Natural killer cell (primary cell): ENCODE results near the gene RASL11B. TPM values are rescaled to one million over a fixed set of nuclear protein-coding genes. Genes with fewer than 3 reads are reported as not detected.

Experiments
- ATAC-seq, 3 donors: fragments of 150-1000 bp in 2 of 3; fragments of 200-7000 bp in 1 of 3; cut with Tn5 transposase; 1 replicate in 1 of 3; 2 replicates in 2 of 3; pipeline ENCODE4 v1.10.0; 2021; ENCODE audit warnings: mild to moderate bottlenecking in 2 of 3, moderate library complexity in 2 of 3
- DNase-seq, 2 donors: peaks; one replicate each; pipeline versions ENCODE4 v3.0.0 to v3.0.0-alpha.2; 2013 to 2021; ENCODE audit warnings: mixed read lengths in 1 of 2
- H3K27ac ChIP-seq: one replicate; pipeline ENCODE4 v1.5.1; 2013; ENCODE audit warnings: mild to moderate bottlenecking, low read length
- H3K27me3 ChIP-seq: one replicate; pipeline ENCODE4 v1.6.1; 2013; ENCODE audit warnings: low read length; ENCODE audit not compliant: control insufficient read depth, insufficient read depth
- H3K36me3 ChIP-seq: one replicate; pipeline ENCODE4 v1.6.1; 2013; ENCODE audit warnings: low read length; ENCODE audit not compliant: control insufficient read depth, insufficient read depth
- H3K4me1 ChIP-seq: one replicate; pipeline ENCODE4 v1.6.1; 2013; ENCODE audit warnings: low read length; ENCODE audit not compliant: control insufficient read depth, insufficient read depth
- H3K4me3 ChIP-seq: one replicate; pipeline ENCODE4 v1.5.1; 2013; ENCODE audit warnings: low read length
- H3K9me3 ChIP-seq: one replicate; pipeline ENCODE4 v1.6.1; 2013; ENCODE audit warnings: low read length; ENCODE audit not compliant: control insufficient read depth, insufficient read depth
- H3K27ac Mint-ChIP-seq, 2 donors: one replicate each; pipeline ENCODE4 v1.8.0; 2022; ENCODE audit warnings: mild to moderate bottlenecking in 2 of 2, mixed read lengths in 2 of 2, moderate library complexity in 1 of 2
- H3K27me3 Mint-ChIP-seq, 2 donors: one replicate each; pipeline ENCODE4 v1.8.0; 2022; ENCODE audit warnings: low read depth in 2 of 2, mixed read lengths in 2 of 2
- H3K36me3 Mint-ChIP-seq: one replicate; pipeline ENCODE4 v1.8.0; 2022; ENCODE audit warnings: mixed read lengths
- H3K4me1 Mint-ChIP-seq, 2 donors: one replicate each; pipeline ENCODE4 v1.8.0; 2022; ENCODE audit warnings: mixed read lengths in 2 of 2
- H3K4me3 Mint-ChIP-seq: one replicate; pipeline ENCODE4 v1.8.0; 2022; ENCODE audit warnings: mild to moderate bottlenecking, moderate library complexity, mixed read lengths
- H3K9me3 Mint-ChIP-seq, 2 donors: one replicate each; pipeline ENCODE4 v1.8.0; 2022; ENCODE audit warnings: mixed read lengths in 2 of 2
- CTCF ChIP-seq: fragments of 200-600 bp; IDR thresholded peaks from one replicate; pipeline ENCODE4 v1.8.0; 2022; ENCODE audit warnings: antibody characterized with exemption
- WGBS: methylation state at CpG from one replicate; pipeline ENCODE4 v1.1.7; 2013; ENCODE audit warnings: missing lambda C conversion rate; ENCODE audit not compliant: insufficient coverage; 5-methylcytosine and 5-hydroxymethylcytosine counted together
- intact Hi-C: fragments of 100-400 bp; cut with micrococcal nuclease; formaldehyde crosslinking; loops from one replicate; pipeline ENCODE4 v1.14.2; 2022
- total RNA-seq, 4 donors: library from RNA; stranded (reverse); fragments of 120-200 nt in 1 of 4; gene quantifications; one replicate each; pipeline versions ENCODE4 v1.2.3 to v1.2.4, GENCODE V29; 2013 to 2022

Gene RASL11B
- not detected for total RNA-seq
- total RNA-seq (2013): not detected

- H3K9me3 ChIP-seq: no peaks in the 10 kb centered on the region
- TF ChIP-seq CTCF: peak; percentile 57
- peak; percentile 85 to 91 for DNase-seq
- H3K36me3 Mint-ChIP-seq: no peaks in the 10 kb centered on the region
- no peak within 1 kb of the TSS for H3K27ac ChIP-seq
- peaks cover 22% of the 10 kb centered on the region for H3K27me3 ChIP-seq
- ATAC-seq: peak; percentile 99
- H3K27me3 Mint-ChIP-seq: peaks cover 41 to 64% of the 10 kb centered on the region in 2 donors
- peaks cover 10 to 18% of the 10 kb centered on the region in 2 donors for H3K4me1 Mint-ChIP-seq
- WGBS: under 1% methylated on average over 94 of the region's 94 CpGs
- intact Hi-C loops: no loop called here
- H3K27ac Mint-ChIP-seq: peak within 1 kb of the TSS in 1 of 2 donors; percentile 31
- H3K9me3 Mint-ChIP-seq: no peaks in the 10 kb centered on the region
- H3K36me3 ChIP-seq: no peaks in the 10 kb centered on the region
- H3K4me3 ChIP-seq: peak within 1 kb of the TSS; percentile 42
- peaks cover 14% of the 10 kb centered on the region for H3K4me1 ChIP-seq
- H3K4me3 Mint-ChIP-seq: peak within 1 kb of the TSS; percentile 84
These were observed at the start of gene RASL11B for GRCh38 chr4:52861879-52862616. TSS of gene RASL11B (plus strand) at chr4:52862317. CDS start at chr4:52862508, 191 bp downstream.

GRCh38 chr4:52813546-52813945 is 48.6 kb upstream of the RASL11B start:
- Histone ChIP-seq H3K9me3 (no peaks in the 10 kb centered on the region), H3K4me3 (no peak overlapping the region), H3K4me1 (no peaks in the 10 kb centered on the region), H3K36me3 (no peaks in the 10 kb centered on the region), H3K27me3 (no peaks in the 10 kb centered on the region), H3K27ac (no peak overlapping the region)
- intact Hi-C loops: no loop called here
- Mint-ChIP-seq H3K4me3 (no peak overlapping the region), H3K9me3 (no peaks in the 10 kb centered on the region), H3K27ac (no peak overlapping the region), H3K36me3 (no peaks in the 10 kb centered on the region), H3K27me3 (peaks cover 0 to 6% of the 10 kb centered on the region in 2 donors), H3K4me1 (no peaks in the 10 kb centered on the region)
- no peak for DNase-seq
- WGBS: 99% methylated on average over 4 of the region's 4 CpGs
- no peak for TF ChIP-seq CTCF
- no peak for ATAC-seq

- ATAC-seq (no peak), DNase-seq (no peak)
- Histone ChIP-seq H3K9me3 (no peaks in the 10 kb centered on the region), H3K27me3 (no peaks in the 10 kb centered on the region), H3K4me1 (no peaks in the 10 kb centered on the region), H3K27ac (no peak overlapping the region), H3K4me3 (no peak overlapping the region), H3K36me3 (no peaks in the 10 kb centered on the region)
- H3K36me3 Mint-ChIP-seq: no peaks in the 10 kb centered on the region
- no peak for TF ChIP-seq CTCF
- WGBS: 94% methylated on average over 2 of the region's 2 CpGs
- H3K4me3 Mint-ChIP-seq: no peak overlapping the region
- H3K27me3 Mint-ChIP-seq: peaks cover 0 to 2% of the 10 kb centered on the region in 2 donors
- no peaks in the 10 kb centered on the region for H3K4me1 Mint-ChIP-seq
- H3K27ac Mint-ChIP-seq: no peak overlapping the region
- peaks cover 0 to 2% of the 10 kb centered on the region in 2 donors for H3K9me3 Mint-ChIP-seq
- intact Hi-C loops: no loop called here
These were observed 39.5 kb upstream of the RASL11B start for GRCh38 chr4:52822583-52822971.
